ENCODE results near the gene SHROOM1. TPM values are rescaled to one million over a fixed set of nuclear protein-coding genes. Genes with fewer than 3 reads are reported as not detected.

Gene SHROOM1
- polyA plus RNA-seq, 10 donors: 1.2 to 5.2 (median 2.8) TPM

GRCh38 chr5:132777209-132778069 lies 53.0 kb downstream of the SHROOM1 start, which contains the start of gene SEPTIN8:
TSS of gene SEPTIN8 (minus strand) at chr5:132777239. CDS start at chr5:132777137, 102 bp downstream.
- peak; percentile 44 to 76 (median 62) for DNase-seq

- no peak for DNase-seq
Observed at GRCh38 chr5:132776938-132777208, 53.6 kb downstream of the SHROOM1 start.

GRCh38 chr5:132776131-132776937 lies 54.1 kb downstream of the SHROOM1 start:
- DNase-seq: peak in 2 of 3 donors; percentile 58 to 77

GRCh38 chr5:132775476-132775961 lies 54.9 kb downstream of the SHROOM1 start:
- DNase-seq: no peak

- no peak for DNase-seq
Observed at GRCh38 chr5:132774896-132775295, 55.6 kb downstream of the SHROOM1 start.

- no peak for DNase-seq
Observed at GRCh38 chr5:132774406-132774805, 56.0 kb downstream of the SHROOM1 start.

GRCh38 chr5:132773601-132774355 lies 56.7 kb downstream of the SHROOM1 start:
- DNase-seq: no peak

GRCh38 chr5:132773114-132773513 lies 57.3 kb downstream of the SHROOM1 start:
- peak in 1 of 3 donors; percentile 24 for DNase-seq

GRCh38 chr5:132772291-132773070 lies 58.0 kb downstream of the SHROOM1 start:
- DNase-seq: no peak

Other genes with a start within 250 kb of the SHROOM1 start
- gene IL13, start 172.5 kb downstream of the SHROOM1 start, polyA plus RNA-seq (ENCODE audit: insufficient read length in 10 of 10): under 1 TPM in 3 of 10 donors, not detected in 7; 0.16 to 0.41 (median 0.20) TPM
- not detected for gene IL4, start 156.7 kb downstream of the SHROOM1 start, polyA plus RNA-seq (ENCODE audit: insufficient read length in 10 of 10)
- gene KIF3A, start 93.1 kb downstream of the SHROOM1 start, polyA plus RNA-seq (ENCODE audit: insufficient read length in 10 of 10): 10 to 100 TPM in 2 of 10 donors, 1 to 10 TPM in 8; 6.5 to 12.2 (median 8.5) TPM
- gene CCNI2, start 83.2 kb downstream of the SHROOM1 start, polyA plus RNA-seq (ENCODE audit: insufficient read length in 10 of 10): 1 to 10 TPM in 2 of 10 donors, under 1 TPM in 7, not detected in 1; 0.40 to 1.9 (median 0.83) TPM
- gene SEPTIN8, start 53.4 kb downstream of the SHROOM1 start, polyA plus RNA-seq (ENCODE audit: insufficient read length in 10 of 10): 10 to 100 TPM; 36.6 to 58.2 (median 43.5) TPM
- gene SOWAHA, start 17.3 kb downstream of the SHROOM1 start, polyA plus RNA-seq (ENCODE audit: insufficient read length in 10 of 10): under 1 TPM; 0.04 to 0.21 (median 0.13) TPM
- gene GDF9, start 35.8 kb upstream of the SHROOM1 start, polyA plus RNA-seq (ENCODE audit: insufficient read length in 10 of 10): 1 to 10 TPM in 2 of 10 donors, under 1 TPM in 8; 0.31 to 1.5 (median 0.74) TPM
- 100 to 1,000 TPM; 160 to 232 (median 189) TPM for gene UQCRQ, start 36.0 kb upstream of the SHROOM1 start, polyA plus RNA-seq (ENCODE audit: insufficient read length in 10 of 10)
- 1 to 10 TPM in 8 of 10 donors, under 1 TPM in 2; 0.73 to 3.7 (median 1.3) TPM for gene LEAP2, start 43.0 kb upstream of the SHROOM1 start, polyA plus RNA-seq (ENCODE audit: insufficient read length in 10 of 10)
- gene AFF4, start 133.0 kb upstream of the SHROOM1 start, polyA plus RNA-seq (ENCODE audit: insufficient read length in 10 of 10): 10 to 100 TPM; 38.8 to 57.4 (median 45.5) TPM
- 10 to 100 TPM; 21.3 to 28.1 (median 25.1) TPM for gene ZCCHC10, start 195.9 kb upstream of the SHROOM1 start, polyA plus RNA-seq (ENCODE audit: insufficient read length in 10 of 10)
- 100 to 1,000 TPM in 3 of 10 donors, 10 to 100 TPM in 7; 67.9 to 108 (median 82.4) TPM for gene HSPA4, start 221.4 kb upstream of the SHROOM1 start, polyA plus RNA-seq (ENCODE audit: insufficient read length in 10 of 10)